Colonic mucosa (tissue), 4 donors: ENCODE measurements around the gene ASPSCR1. TPM values are rescaled to one million over a fixed set of nuclear protein-coding genes. Genes with fewer than 3 reads are reported as not detected.

ENCODE experiments used
- DNase-seq: peaks from one replicate; pipeline ENCODE4 v3.0.0-alpha.2; 2020
- H3K27ac ChIP-seq: fragments of 200-600 bp; one replicate; pipeline ENCODE4 v1.8.0; 2021
- H3K27me3 ChIP-seq: fragments of 200-600 bp; one replicate; pipeline ENCODE4 v1.8.0; 2021
- H3K36me3 ChIP-seq: fragments of 200-600 bp; one replicate; pipeline ENCODE4 v1.8.0; 2021
- H3K4me1 ChIP-seq: fragments of 200-600 bp; one replicate; pipeline ENCODE4 v1.8.0; 2021; ENCODE audit warnings: mild to moderate bottlenecking
- H3K4me3 ChIP-seq: fragments of 200-600 bp; one replicate; pipeline ENCODE4 v1.8.0; 2021
- H3K9ac ChIP-seq, 2 donors: one replicate each; pipeline ENCODE4 v1.7.0; 2013; ENCODE audit warnings: control low read depth in 2 of 2, low read depth in 2 of 2, low read length in 2 of 2
- H3K9me3 ChIP-seq: fragments of 200-600 bp; one replicate; pipeline ENCODE4 v1.8.0; 2021
- intact Hi-C: fragments of 100-400 bp; cut with DNase I; formaldehyde crosslinking; loops from one replicate; pipeline ENCODE4 v1.14.1; 2022
- total RNA-seq, 2 donors: library from RNA; stranded (reverse); fragmentation: NEBNext Ultra II Directional in 1 of 2; extraction: Animal tissue kit (Norgen Biotek cat#: 25700) in 1 of 2; gene quantifications; one replicate each; pipeline ENCODE4 v1.2.1, GENCODE V29; 2021
- TF ChIP-seq, protein P1 (sequence below): fragments of 200-600 bp; IDR thresholded peaks from one replicate; pipeline ENCODE4 v1.8.0; 2022; ENCODE audit warnings: antibody characterized with exemption, mild to moderate bottlenecking
- donor health status: healthy.
- donor health status: DM: no; HTN: no; CAD: no.
- donor health status: DM: no; HTN: no; CAD: no.

The ASPSCR1 gene
- total RNA-seq, 2 donors from 2014 or later = 21.7 to 43.0 TPM

DNA sequence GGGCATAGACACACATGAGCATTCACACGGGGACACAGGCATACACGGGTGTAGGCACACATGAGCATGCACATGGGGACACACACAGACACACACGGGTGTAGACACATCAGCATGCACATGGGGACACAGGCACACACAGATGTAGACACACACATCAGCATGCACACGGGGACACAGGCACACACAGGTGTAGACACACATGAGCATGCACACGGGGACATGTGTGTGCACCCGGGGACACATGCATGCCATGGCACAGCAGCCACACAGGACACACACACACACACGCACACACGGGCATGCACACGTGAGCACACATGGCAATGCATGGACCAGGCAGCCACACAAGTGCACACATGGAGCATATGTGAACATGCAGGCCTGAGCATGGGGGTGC is 65.2 kb downstream of the ASPSCR1 start:
- TF ChIP-seq, protein P1, sequence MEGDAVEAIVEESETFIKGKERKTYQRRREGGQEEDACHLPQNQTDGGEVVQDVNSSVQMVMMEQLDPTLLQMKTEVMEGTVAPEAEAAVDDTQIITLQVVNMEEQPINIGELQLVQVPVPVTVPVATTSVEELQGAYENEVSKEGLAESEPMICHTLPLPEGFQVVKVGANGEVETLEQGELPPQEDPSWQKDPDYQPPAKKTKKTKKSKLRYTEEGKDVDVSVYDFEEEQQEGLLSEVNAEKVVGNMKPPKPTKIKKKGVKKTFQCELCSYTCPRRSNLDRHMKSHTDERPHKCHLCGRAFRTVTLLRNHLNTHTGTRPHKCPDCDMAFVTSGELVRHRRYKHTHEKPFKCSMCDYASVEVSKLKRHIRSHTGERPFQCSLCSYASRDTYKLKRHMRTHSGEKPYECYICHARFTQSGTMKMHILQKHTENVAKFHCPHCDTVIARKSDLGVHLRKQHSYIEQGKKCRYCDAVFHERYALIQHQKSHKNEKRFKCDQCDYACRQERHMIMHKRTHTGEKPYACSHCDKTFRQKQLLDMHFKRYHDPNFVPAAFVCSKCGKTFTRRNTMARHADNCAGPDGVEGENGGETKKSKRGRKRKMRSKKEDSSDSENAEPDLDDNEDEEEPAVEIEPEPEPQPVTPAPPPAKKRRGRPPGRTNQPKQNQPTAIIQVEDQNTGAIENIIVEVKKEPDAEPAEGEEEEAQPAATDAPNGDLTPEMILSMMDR = no peak
- Histone ChIP-seq H3K27me3 (no peaks in the 10 kb centered on the region), H3K9ac (no peak overlapping the region), H3K9me3 (no peaks in the 10 kb centered on the region), H3K36me3 (no peaks in the 10 kb centered on the region), H3K27ac (no peak overlapping the region), H3K4me1 (peaks cover 4% of the 10 kb centered on the region), H3K4me3 (no peak overlapping the region)
- intact Hi-C loops = no loop called here
- no peak for DNase-seq

DNA sequence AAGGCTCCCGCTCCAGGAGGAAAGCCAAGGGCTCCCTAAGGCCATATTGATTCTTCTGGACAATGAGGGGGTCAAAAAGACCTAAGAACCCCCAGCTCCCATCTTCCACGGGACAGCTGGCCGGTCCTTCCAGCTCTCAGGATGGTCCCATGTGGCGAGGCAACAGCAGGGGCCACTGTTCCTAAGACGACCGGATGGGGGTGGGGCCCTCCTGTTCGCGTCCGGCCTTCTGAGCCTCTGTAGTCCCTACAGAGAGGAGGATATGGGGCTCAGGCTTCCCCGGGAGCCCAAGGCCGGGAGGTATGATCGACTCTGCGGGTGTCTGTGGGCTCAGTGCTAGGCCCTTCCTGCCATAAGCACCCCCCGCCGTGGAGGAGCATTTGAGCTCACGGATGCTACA is 66.1 kb downstream of the ASPSCR1 start:
- H3K27me3 ChIP-seq = no peaks in the 10 kb centered on the region
- TF ChIP-seq, protein P1 = no peak
- DNase-seq = no peak
- H3K36me3 ChIP-seq = no peaks in the 10 kb centered on the region
- no peak overlapping the region for H3K9ac ChIP-seq
- H3K9me3 ChIP-seq = no peaks in the 10 kb centered on the region
- H3K4me1 ChIP-seq = no peaks in the 10 kb centered on the region
- intact Hi-C loops = no loop called here
- no peak overlapping the region for H3K27ac ChIP-seq
- no peak overlapping the region for H3K4me3 ChIP-seq

DNA sequence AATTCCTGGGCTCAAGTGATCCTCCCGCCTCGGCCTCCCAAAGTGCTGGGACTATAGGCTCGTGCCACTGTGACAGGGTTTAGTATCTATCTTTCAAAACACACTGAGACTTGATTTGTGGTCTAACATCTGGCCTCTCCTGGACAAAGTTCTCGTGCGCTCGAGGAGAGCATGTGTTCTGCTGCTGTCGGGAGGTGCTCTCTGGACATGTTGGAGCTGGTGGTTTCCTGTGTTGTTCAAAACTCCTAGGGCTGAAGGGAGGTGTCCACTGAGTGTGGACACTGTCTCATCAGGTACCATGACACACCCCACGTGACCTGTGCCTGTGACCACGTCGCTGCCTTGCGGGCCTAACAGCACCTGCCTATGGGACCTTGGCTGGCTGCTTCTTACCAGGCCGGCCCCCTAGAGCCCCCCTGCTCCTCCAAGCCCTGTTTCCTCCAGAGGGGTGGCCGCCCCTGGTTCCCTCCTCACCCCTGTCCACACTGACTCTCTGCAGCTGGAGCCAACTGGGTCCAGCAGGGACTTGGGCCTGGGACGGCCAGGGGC is 68.6 kb downstream of the ASPSCR1 start:
- no peaks in the 10 kb centered on the region for H3K36me3 ChIP-seq
- H3K9me3 ChIP-seq = no peaks in the 10 kb centered on the region
- H3K27ac ChIP-seq = no peak overlapping the region
- peaks cover 6% of the 10 kb centered on the region for H3K4me1 ChIP-seq
- no peak for DNase-seq
- H3K9ac ChIP-seq = no peak overlapping the region
- intact Hi-C loops = no loop called here
- H3K27me3 ChIP-seq = no peaks in the 10 kb centered on the region
- H3K4me3 ChIP-seq = no peak overlapping the region
- TF ChIP-seq, protein P1 = no peak

DNA sequence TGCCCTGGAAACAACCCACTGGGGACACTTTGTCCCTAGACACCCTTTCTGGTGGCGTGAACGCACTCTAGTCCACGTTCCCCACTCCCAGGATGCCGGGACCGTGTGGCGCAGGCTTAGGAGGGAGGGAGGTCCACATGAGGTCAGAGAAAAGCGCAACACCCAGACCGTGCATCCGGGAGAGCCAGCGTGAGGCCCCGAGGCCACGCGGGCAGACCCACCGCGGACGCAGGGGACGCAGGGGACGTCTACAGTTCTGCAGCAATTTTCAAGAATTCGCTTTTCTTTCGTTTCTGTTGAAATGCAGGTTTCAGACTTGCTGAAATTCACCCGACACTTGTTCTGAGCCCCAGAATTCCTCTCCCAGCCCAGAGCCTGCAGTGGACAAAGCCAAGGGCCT is 69.5 kb downstream of the ASPSCR1 start:
- TF ChIP-seq, protein P1 = no peak
- H3K27me3 ChIP-seq = no peaks in the 10 kb centered on the region
- H3K27ac ChIP-seq = no peak overlapping the region
- no peaks in the 10 kb centered on the region for H3K36me3 ChIP-seq
- H3K9me3 ChIP-seq = no peaks in the 10 kb centered on the region
- peaks cover 6% of the 10 kb centered on the region for H3K4me1 ChIP-seq
- no peak overlapping the region for H3K9ac ChIP-seq
- DNase-seq = no peak
- H3K4me3 ChIP-seq = no peak overlapping the region
- intact Hi-C loops = no loop called here

DNA sequence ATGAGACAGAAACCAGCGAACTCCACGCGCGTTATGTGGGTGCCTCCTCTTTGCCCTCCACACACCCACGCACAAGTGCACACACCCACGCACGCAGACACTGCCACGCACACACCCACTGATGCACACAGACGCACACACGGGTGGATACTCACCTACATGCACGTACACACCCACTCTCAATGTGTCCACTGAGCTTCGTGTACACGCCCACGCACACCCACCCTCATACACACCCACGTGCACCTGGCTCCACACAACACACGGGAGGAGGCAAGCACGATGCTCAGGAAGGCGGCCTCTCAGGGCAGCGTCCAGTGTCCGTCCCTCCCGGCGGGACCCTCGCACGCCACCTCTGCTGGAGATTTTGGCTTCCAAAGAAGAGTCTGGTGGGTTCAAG is 70.0 kb downstream of the ASPSCR1 start:
- Histone ChIP-seq H3K36me3 (no peaks in the 10 kb centered on the region), H3K27me3 (no peaks in the 10 kb centered on the region), H3K9me3 (no peaks in the 10 kb centered on the region), H3K4me3 (no peak overlapping the region), H3K4me1 (peaks cover 7% of the 10 kb centered on the region), H3K9ac (no peak overlapping the region), H3K27ac (no peak overlapping the region)
- no peak for DNase-seq
- TF ChIP-seq, protein P1 = no peak
- intact Hi-C loops = no loop called here
